ENCODE measurements around the gene PABPC1L.

- TF ChIP-seq CTCF (IDR thresholded peaks at IDR 0.05), result no peak
- no peak for TF ChIP-seq POLR2A (IDR thresholded peaks at IDR 0.05)
Measured at GRCh38 chr20:44866703-44867335, 43.0 kb upstream of the PABPC1L start.
